AG04449 (cell line): ENCODE measurements around the gene PCDH8.

Experiments used
- CTCF ChIA-PET: fragments of 350-600 bp; formaldehyde crosslinking; extraction: SDS; loops from one replicate; lab custom pipeline; 2021; ENCODE audit warnings: antibody characterized with exemption; lab: Yijun Ruan, JAX
- POLR2A ChIA-PET: fragments of 400-600, 350-600 bp; formaldehyde crosslinking; extraction: SDS; loops from one replicate; lab custom pipeline; 2020; ENCODE audit warnings: antibody characterized with exemption, inconsistent platforms; lab: Yijun Ruan, JAX
- DNase-seq: peaks from one replicate; pipeline ENCODE4 v3.0.0-alpha.2; 2010; ENCODE audit warnings: low read depth, low spot score
- H3K4me3 ChIP-seq: 2 replicates; pipeline ENCODE4 v1.5.1; 2011; ENCODE audit warnings: low read depth, mild to moderate bottlenecking, control low read depth, low read length
- TF ChIP-seq, protein P1 (sequence below): IDR thresholded peaks from one replicate; pipeline ENCODE4 v1.5.1; 2011; ENCODE audit warnings: mild to moderate bottlenecking, moderate library complexity, low read length, control low read depth, inconsistent platforms; ENCODE audit not compliant: insufficient read depth; ENCODE audit errors: missing control alignments

PCDH8 gene

DNA sequence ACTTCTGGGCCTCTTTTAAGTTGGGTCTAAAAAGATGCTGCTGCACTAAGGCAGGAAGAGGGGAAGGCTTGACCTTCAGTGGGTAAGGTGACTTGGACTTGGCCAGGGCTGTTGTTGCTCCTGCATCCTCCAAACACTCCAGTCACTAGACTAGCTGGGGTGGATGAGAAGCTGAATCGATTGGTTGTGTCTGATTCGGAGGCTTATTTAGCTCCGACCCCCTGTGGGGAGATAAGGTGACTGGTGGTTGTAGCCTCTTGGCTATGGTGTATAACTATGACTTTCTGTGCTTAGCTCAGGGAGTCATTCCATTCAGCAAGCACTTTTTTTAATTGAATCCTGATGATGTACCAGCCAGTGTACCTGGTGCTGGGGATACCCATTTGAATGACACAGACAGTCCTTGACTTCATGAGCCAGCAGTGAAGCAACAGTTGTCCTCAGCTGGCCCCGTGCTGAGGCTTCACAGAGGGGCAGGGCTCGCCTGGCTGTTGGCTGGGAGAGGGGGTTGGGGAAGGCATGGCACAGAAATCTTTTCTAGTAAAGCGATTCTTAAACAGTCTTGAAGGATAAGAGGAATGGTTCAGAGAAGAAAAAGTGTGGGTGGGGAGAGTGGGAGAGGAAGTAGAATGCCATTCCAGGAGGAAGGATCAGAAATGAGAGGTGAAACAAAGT, 9.9 kb downstream of the PCDH8 start:
- no peak overlapping the region for H3K4me3 ChIP-seq
- DNase-seq: no peak
- POLR2A ChIA-PET: no interaction called here
- TF ChIP-seq, protein P1, sequence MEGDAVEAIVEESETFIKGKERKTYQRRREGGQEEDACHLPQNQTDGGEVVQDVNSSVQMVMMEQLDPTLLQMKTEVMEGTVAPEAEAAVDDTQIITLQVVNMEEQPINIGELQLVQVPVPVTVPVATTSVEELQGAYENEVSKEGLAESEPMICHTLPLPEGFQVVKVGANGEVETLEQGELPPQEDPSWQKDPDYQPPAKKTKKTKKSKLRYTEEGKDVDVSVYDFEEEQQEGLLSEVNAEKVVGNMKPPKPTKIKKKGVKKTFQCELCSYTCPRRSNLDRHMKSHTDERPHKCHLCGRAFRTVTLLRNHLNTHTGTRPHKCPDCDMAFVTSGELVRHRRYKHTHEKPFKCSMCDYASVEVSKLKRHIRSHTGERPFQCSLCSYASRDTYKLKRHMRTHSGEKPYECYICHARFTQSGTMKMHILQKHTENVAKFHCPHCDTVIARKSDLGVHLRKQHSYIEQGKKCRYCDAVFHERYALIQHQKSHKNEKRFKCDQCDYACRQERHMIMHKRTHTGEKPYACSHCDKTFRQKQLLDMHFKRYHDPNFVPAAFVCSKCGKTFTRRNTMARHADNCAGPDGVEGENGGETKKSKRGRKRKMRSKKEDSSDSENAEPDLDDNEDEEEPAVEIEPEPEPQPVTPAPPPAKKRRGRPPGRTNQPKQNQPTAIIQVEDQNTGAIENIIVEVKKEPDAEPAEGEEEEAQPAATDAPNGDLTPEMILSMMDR: no peak
- CTCF ChIA-PET: no interaction called here

DNA sequence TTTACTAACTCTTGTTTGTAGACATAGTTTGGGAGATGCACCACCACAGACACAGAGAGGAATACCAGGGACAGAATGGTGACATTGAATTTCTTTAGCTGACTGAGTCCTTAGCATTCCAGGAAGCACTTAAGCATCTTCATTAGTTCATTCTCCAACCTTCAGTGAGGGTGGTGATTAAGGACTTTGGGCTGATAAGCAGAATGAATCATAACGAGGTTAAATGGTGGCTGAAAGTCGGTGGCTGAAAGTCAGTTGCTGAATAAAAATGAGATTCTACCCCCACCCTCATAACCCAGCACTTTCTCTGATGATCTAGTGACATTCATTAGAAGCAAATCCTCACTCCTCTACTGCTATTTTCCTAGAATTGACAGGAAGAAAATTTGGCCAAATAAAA, 10.6 kb downstream of the PCDH8 start:
- TF ChIP-seq, protein P1: no peak
- ChIA-PET CTCF (no interaction called here), POLR2A (no interaction called here)
- H3K4me3 ChIP-seq: no peak overlapping the region
- no peak for DNase-seq

DNA sequence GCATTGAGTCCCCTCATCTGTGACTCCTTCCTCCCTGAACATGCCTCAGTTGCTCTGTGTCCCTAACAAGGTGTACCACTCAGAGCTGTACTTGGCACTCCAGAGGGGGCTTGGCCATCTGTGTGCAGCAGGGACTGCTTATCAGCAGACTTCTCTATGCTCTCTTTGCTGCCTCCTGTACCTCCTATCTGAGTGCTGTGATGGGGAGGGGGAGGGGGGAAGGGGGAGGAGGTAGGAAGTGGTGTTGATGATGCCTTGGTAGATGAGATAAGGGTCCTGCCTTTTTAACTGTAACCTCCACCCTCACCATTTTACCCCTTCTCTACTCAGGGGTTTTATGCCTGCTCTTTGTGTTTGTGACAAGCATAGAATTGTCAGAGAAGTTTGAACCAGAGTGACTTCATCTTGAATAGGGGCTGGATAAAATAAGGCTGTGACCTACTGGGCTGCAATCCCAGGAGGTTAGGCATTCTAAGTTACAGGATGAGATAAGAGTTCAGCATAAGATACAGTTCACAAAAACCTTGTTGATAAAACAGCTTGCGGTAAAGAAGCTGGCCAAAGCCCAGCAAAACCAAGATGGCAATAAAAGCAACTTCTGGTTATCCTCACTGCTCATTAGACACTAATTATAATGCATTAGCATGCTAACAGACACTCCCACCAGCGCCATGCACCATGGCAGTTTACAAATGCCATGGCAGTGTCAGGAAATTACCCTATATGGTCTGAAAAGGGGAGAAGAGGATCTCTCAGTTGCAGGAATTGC, 13.2 kb downstream of the PCDH8 start:
- H3K4me3 ChIP-seq: no peak overlapping the region
- no peak for DNase-seq
- CTCF ChIA-PET: no interaction called here
- POLR2A ChIA-PET: no interaction called here
- TF ChIP-seq, protein P1: no peak

DNA sequence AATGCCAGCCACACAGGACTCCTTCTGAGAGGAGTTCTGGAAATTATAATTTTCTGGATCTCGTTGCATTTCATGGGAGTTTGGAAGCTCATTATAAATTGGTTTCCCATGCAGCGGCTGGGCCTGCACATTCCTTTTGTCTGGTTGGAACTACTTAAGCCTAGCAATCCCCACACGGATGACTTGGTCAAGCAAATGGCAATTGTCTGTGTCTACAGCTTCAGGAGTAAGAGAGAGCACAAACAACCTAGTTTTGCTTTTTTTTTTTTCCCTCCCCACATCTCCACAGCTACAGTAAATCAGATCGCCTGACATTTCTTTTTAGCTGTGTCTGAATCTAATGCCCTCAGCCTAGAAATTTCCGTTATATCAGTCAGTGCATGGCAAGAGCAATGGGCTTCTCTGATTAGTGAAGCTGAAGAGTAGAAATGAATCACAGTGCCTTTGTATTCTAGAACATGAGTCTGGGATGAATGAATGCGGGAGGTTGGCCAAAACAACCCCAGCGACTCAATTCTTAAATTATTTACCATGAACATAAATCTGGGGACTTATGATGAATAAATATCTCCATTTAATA, 15.1 kb downstream of the PCDH8 start:
- TF ChIP-seq, protein P1: no peak
- no peak overlapping the region for H3K4me3 ChIP-seq
- ChIA-PET POLR2A (no interaction called here), CTCF (no interaction called here)
- no peak for DNase-seq

DNA sequence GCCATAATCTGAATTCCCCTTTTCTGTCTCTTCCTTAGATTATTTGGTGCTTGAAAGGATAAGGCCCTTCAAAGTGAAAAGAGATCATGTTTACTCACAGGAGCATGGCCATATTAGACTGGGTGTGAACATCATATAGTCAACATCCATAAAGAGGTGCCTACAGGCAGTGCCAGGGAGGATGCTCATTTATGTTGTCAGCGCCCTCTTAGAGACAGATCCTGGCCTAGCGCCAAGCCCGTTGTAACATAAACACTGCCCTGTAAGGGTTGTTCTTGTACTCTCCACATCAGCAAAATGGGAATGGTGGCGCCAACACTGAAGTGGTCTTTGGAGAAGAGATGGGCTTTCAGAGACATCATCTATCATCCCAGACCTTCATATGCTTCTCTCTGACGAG, 16.1 kb downstream of the PCDH8 start:
- no peak overlapping the region for H3K4me3 ChIP-seq
- ChIA-PET POLR2A (no interaction called here), CTCF (no interaction called here)
- no peak for DNase-seq
- TF ChIP-seq, protein P1: no peak

DNA sequence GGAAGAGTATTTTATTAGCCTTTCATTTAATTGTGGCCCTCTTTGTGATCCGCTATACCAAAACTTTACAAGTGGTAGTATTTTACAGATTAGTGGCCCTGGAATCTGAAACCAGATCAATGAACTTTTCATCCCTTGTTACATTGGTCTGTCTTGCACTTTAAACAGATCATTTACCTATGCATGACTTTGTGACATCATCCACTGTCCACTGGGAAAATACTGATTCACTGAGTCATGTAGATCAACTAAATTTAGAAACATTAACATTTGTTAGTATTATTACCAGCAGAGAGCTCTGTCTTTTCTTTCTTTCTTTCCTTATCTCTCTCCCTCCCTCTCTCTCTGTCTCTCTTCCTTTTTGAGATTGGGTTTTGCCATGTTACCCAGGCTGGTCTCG, 17.5 kb downstream of the PCDH8 start:
- CTCF ChIA-PET: interaction anchor here (0.6 kb wide), 1 partner anchor 11 kb away, joined by 3 read pairs; no protein-coding TSS in a partner anchor

More for the DNA sequence above, 17.5 kb downstream of the PCDH8 start:
- no peak for DNase-seq
- POLR2A ChIA-PET: no interaction called here
- TF ChIP-seq, protein P1: no peak
- no peak overlapping the region for H3K4me3 ChIP-seq
